Duodenal mucosa (tissue), 2 donors: ENCODE measurements around the gene REV3L.

Source experiments
- H3K27ac ChIP-seq: one replicate; pipeline ENCODE4 v1.7.0; 2013; ENCODE audit warnings: low read depth, low read length
- H3K27me3 ChIP-seq, 2 donors: one replicate each; pipeline ENCODE4 v1.7.0; 2013; ENCODE audit warnings: low read length in 2 of 2, control low read depth in 1 of 2; ENCODE audit not compliant: insufficient read depth in 2 of 2, control insufficient read depth in 1 of 2
- H3K36me3 ChIP-seq, 2 donors: one replicate each; pipeline ENCODE4 v1.7.0; 2013; ENCODE audit warnings: low read length in 2 of 2, control low read depth in 1 of 2; ENCODE audit not compliant: insufficient read depth in 2 of 2, control insufficient read depth in 1 of 2
- H3K4me1 ChIP-seq, 2 donors: one replicate each; pipeline ENCODE4 v1.7.0; 2013; ENCODE audit warnings: low read length in 2 of 2, control low read depth in 1 of 2; ENCODE audit not compliant: insufficient read depth in 2 of 2, control insufficient read depth in 1 of 2
- H3K4me3 ChIP-seq, 2 donors: one replicate each; pipeline ENCODE4 v1.7.0; 2013; ENCODE audit warnings: low read length in 2 of 2, low read depth in 1 of 2
- H3K9ac ChIP-seq, 2 donors: one replicate each; pipeline ENCODE4 v1.7.0; 2013; ENCODE audit warnings: low read length in 2 of 2, low read depth in 1 of 2
- H3K9me3 ChIP-seq, 2 donors: one replicate each; pipeline ENCODE4 v1.7.0; 2013; ENCODE audit warnings: low read length in 2 of 2, control low read depth in 1 of 2; ENCODE audit not compliant: control insufficient read depth in 1 of 2

Gene REV3L

GRCh38 chr6:111357705-111358104 is 125.3 kb downstream of the REV3L start:
- Histone ChIP-seq H3K4me1 (no peaks in the 10 kb centered on the region), H3K36me3 (peaks cover 5 to 28% of the 10 kb centered on the region in 2 donors)

GRCh38 chr6:111356551-111356950 is 126.5 kb downstream of the REV3L start:
- no peak overlapping the region for H3K27ac ChIP-seq
- H3K36me3 ChIP-seq = peaks cover 10 to 31% of the 10 kb centered on the region in 2 donors

More at GRCh38 chr6:111357705-111358104, 125.3 kb downstream of the REV3L start:
- H3K9me3 ChIP-seq = no peaks in the 10 kb centered on the region
- H3K9ac ChIP-seq = no peak overlapping the region
- H3K4me3 ChIP-seq = no peak overlapping the region
- H3K27ac ChIP-seq = no peak overlapping the region
- H3K27me3 ChIP-seq = no peaks in the 10 kb centered on the region

GRCh38 chr6:111354758-111355555 is 128.1 kb downstream of the REV3L start:
- H3K9me3 ChIP-seq = no peaks in the 10 kb centered on the region
- peaks cover 12 to 35% of the 10 kb centered on the region in 2 donors for H3K36me3 ChIP-seq
- H3K4me1 ChIP-seq = no peaks in the 10 kb centered on the region
- H3K4me3 ChIP-seq = no peak overlapping the region
- H3K27ac ChIP-seq = no peak overlapping the region
- H3K9ac ChIP-seq = no peak overlapping the region
- H3K27me3 ChIP-seq = no peaks in the 10 kb centered on the region

More at GRCh38 chr6:111356551-111356950, 126.5 kb downstream of the REV3L start:
- H3K27me3 ChIP-seq = no peaks in the 10 kb centered on the region
- H3K4me1 ChIP-seq = no peaks in the 10 kb centered on the region
- H3K9me3 ChIP-seq = no peaks in the 10 kb centered on the region
- no peak overlapping the region for H3K9ac ChIP-seq
- H3K4me3 ChIP-seq = no peak overlapping the region

GRCh38 chr6:111353912-111354462 is 129.0 kb downstream of the REV3L start:
- no peaks in the 10 kb centered on the region for H3K9me3 ChIP-seq
- no peaks in the 10 kb centered on the region for H3K4me1 ChIP-seq
- H3K4me3 ChIP-seq = no peak overlapping the region
- H3K27me3 ChIP-seq = no peaks in the 10 kb centered on the region
- peaks cover 12 to 38% of the 10 kb centered on the region in 2 donors for H3K36me3 ChIP-seq
- H3K9ac ChIP-seq = no peak overlapping the region
- H3K27ac ChIP-seq = no peak overlapping the region

GRCh38 chr6:111347589-111347988 is 135.4 kb downstream of the REV3L start:
- Histone ChIP-seq H3K27me3 (no peaks in the 10 kb centered on the region), H3K27ac (no peak overlapping the region), H3K9ac (no peak overlapping the region)

GRCh38 chr6:111342913-111343312 is 140.1 kb downstream of the REV3L start:
- Histone ChIP-seq H3K27me3 (no peaks in the 10 kb centered on the region), H3K36me3 (peaks cover 17% of the 10 kb centered on the region in 2 donors), H3K9me3 (no peaks in the 10 kb centered on the region), H3K27ac (no peak overlapping the region), H3K9ac (no peak overlapping the region), H3K4me3 (no peak overlapping the region), H3K4me1 (peaks cover 6 to 12% of the 10 kb centered on the region in 2 donors)

More at GRCh38 chr6:111347589-111347988, 135.4 kb downstream of the REV3L start:
- Histone ChIP-seq H3K36me3 (peaks cover 20 to 23% of the 10 kb centered on the region in 2 donors), H3K4me3 (no peak overlapping the region), H3K4me1 (peaks cover 5 to 7% of the 10 kb centered on the region in 2 donors), H3K9me3 (no peaks in the 10 kb centered on the region)

- Histone ChIP-seq H3K4me1 (peaks cover 10 to 12% of the 10 kb centered on the region in 2 donors), H3K4me3 (no peak overlapping the region), H3K9ac (no peak overlapping the region), H3K9me3 (no peaks in the 10 kb centered on the region), H3K36me3 (peaks cover 9 to 16% of the 10 kb centered on the region in 2 donors), H3K27me3 (no peaks in the 10 kb centered on the region), H3K27ac (no peak overlapping the region)
Measured at GRCh38 chr6:111339294-111339693, 143.7 kb downstream of the REV3L start.

- Histone ChIP-seq H3K27ac (no peak overlapping the region), H3K36me3 (peaks cover 7 to 12% of the 10 kb centered on the region in 2 donors), H3K9ac (no peak overlapping the region)
Measured at GRCh38 chr6:111338843-111339242, 144.2 kb downstream of the REV3L start.

GRCh38 chr6:111337829-111338236 is 145.2 kb downstream of the REV3L start:
- H3K4me3 ChIP-seq = no peak overlapping the region
- H3K4me1 ChIP-seq = peaks cover 10 to 12% of the 10 kb centered on the region in 2 donors
- H3K27ac ChIP-seq = no peak overlapping the region
- no peak overlapping the region for H3K9ac ChIP-seq
- H3K36me3 ChIP-seq = peaks cover 8 to 13% of the 10 kb centered on the region in 2 donors
- no peaks in the 10 kb centered on the region for H3K9me3 ChIP-seq
- no peaks in the 10 kb centered on the region for H3K27me3 ChIP-seq

More at GRCh38 chr6:111338843-111339242, 144.2 kb downstream of the REV3L start:
- H3K27me3 ChIP-seq = no peaks in the 10 kb centered on the region
- no peak overlapping the region for H3K4me3 ChIP-seq
- H3K9me3 ChIP-seq = no peaks in the 10 kb centered on the region
- peaks cover 10 to 12% of the 10 kb centered on the region in 2 donors for H3K4me1 ChIP-seq

GRCh38 chr6:111329882-111330633 is 153.0 kb downstream of the REV3L start:
- H3K27ac ChIP-seq = no peak overlapping the region
- H3K9ac ChIP-seq = no peak overlapping the region
- H3K27me3 ChIP-seq = no peaks in the 10 kb centered on the region
- H3K4me3 ChIP-seq = no peak overlapping the region
- peaks cover 24 to 42% of the 10 kb centered on the region in 2 donors for H3K36me3 ChIP-seq
- H3K4me1 ChIP-seq = no peaks in the 10 kb centered on the region
- no peaks in the 10 kb centered on the region for H3K9me3 ChIP-seq
